Testis (tissue), 3 donors: ENCODE measurements around the gene TRIM13. TPM values are rescaled to one million over a fixed set of nuclear protein-coding genes. Genes with fewer than 3 reads are reported as not detected.
"Not testable (repeated sequence)": the region's sequence is repeated elsewhere in the genome, so short reads cannot be mapped to it uniquely, and the experiment has no call there.

Experiments
- DNase-seq: peaks from one replicate; pipeline ENCODE4 v3.0.0-alpha.2; 2019
- H3K27ac ChIP-seq, 2 donors: fragments of 200-600 bp; sonication (generic); one replicate each; pipeline ENCODE4 v1.5.1; 2019
- H3K27me3 ChIP-seq: fragments of 200-600 bp; sonication (generic); one replicate; pipeline ENCODE4 v1.5.1; 2019
- H3K36me3 ChIP-seq: fragments of 200-600 bp; sonication (generic); one replicate; pipeline ENCODE4 v1.5.1; 2017; ENCODE audit warnings: low read depth; ENCODE audit errors: missing control alignments
- H3K4me1 ChIP-seq: fragments of 200-600 bp; sonication (generic); one replicate; pipeline ENCODE4 v1.5.1; 2019
- H3K4me3 ChIP-seq, 2 donors: fragments of 200-600 bp; sonication (generic); one replicate each; pipeline ENCODE4 v1.5.1; 2017 to 2019
- H3K9me3 ChIP-seq: fragments of 200-600 bp; sonication (generic); one replicate; pipeline ENCODE4 v1.5.1; 2017
- POLR2A ChIP-seq: fragments of 450-650 bp; IDR thresholded peaks from one replicate; pipeline ENCODE4 v1.6.1; 2017; ENCODE audit warnings: antibody characterized with exemption, mild to moderate bottlenecking, moderate library complexity
- WGBS, 2 donors: methylation state at CpG; one replicate each; pipeline ENCODE4 v1.1.5; 2018; 5-methylcytosine and 5-hydroxymethylcytosine counted together
- intact Hi-C: fragments of 100-400 bp; cut with DNase I; formaldehyde crosslinking; loops from one replicate; pipeline ENCODE4 v1.15.1; 2023; ENCODE audit warnings: low total_unique reads
- polyA plus RNA-seq: library from polyadenylated mRNA; stranded (reverse); fragments of 350-450 nt; fragmentation: Illumina TruSeq; extraction: RNeasy Lipid Tissue Mini Kit (QIAGEN cat#74804); gene quantifications from one replicate; pipeline ENCODE4 v1.2.3, GENCODE V29; 2014; ENCODE audit warnings: low read depth, low replicate concordance; ENCODE audit not compliant: insufficient read depth
- total RNA-seq, 2 donors: library from RNA; depleted of rRNA; stranded (reverse); fragments of >200 nt; gene quantifications; one replicate each; pipeline ENCODE4 v1.2.3, GENCODE V29; 2016
- TF ChIP-seq, protein P1 (sequence below), 3 experiments: fragments of 450-650 bp in 2 of 3; fragments of 200-600 bp in 1 of 3; sonication (generic) in 1 of 3; IDR thresholded peaks; one replicate each; pipeline ENCODE4 v1.5.1; 2016 to 2019; ENCODE audit warnings: antibody characterized with exemption in 3 of 3, mild to moderate bottlenecking in 2 of 3, moderate library complexity in 1 of 3

The TRIM13 gene
- total and polyA plus RNA-seq, 3 donors from 2014 or later, result 43.1 to 163 (median 48.6) TPM

DNA sequence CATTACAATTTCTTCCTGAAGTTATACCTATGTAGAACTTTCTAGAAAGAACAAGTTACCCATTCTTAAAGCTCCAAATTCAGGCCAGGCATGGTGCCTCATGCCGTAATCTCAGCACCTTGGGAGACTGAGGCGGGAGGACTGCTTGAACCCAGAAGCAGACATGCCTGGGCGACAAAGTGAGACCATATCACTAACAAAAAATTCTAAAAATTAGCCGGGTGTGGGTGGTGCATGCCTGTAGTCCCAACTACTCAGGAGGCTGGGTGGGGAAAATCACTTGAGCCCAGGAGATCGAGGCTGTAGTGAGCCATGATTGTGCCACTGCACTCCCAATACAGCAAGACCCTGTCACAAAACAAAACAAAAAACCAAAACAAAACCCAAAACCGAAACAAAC is 41.4 kb downstream of the TRIM13 start:
- no peaks in the 10 kb centered on the region for H3K27me3 ChIP-seq
- H3K4me1 ChIP-seq, result no peaks in the 10 kb centered on the region
- no peak overlapping the region for H3K27ac ChIP-seq
- WGBS, 2 donors, result 91 to 97% methylated on average over 6 of the region's 6 CpGs
- DNase-seq, result no peak
- no peak for TF ChIP-seq POLR2A
- TF ChIP-seq, protein P1, sequence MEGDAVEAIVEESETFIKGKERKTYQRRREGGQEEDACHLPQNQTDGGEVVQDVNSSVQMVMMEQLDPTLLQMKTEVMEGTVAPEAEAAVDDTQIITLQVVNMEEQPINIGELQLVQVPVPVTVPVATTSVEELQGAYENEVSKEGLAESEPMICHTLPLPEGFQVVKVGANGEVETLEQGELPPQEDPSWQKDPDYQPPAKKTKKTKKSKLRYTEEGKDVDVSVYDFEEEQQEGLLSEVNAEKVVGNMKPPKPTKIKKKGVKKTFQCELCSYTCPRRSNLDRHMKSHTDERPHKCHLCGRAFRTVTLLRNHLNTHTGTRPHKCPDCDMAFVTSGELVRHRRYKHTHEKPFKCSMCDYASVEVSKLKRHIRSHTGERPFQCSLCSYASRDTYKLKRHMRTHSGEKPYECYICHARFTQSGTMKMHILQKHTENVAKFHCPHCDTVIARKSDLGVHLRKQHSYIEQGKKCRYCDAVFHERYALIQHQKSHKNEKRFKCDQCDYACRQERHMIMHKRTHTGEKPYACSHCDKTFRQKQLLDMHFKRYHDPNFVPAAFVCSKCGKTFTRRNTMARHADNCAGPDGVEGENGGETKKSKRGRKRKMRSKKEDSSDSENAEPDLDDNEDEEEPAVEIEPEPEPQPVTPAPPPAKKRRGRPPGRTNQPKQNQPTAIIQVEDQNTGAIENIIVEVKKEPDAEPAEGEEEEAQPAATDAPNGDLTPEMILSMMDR (IDR thresholded peaks at IDR 0.05), result no peak
- no peak overlapping the region for H3K4me3 ChIP-seq
- intact Hi-C loops, result no loop called here
- H3K9me3 ChIP-seq, result no peaks in the 10 kb centered on the region
- no peaks in the 10 kb centered on the region for H3K36me3 ChIP-seq

DNA sequence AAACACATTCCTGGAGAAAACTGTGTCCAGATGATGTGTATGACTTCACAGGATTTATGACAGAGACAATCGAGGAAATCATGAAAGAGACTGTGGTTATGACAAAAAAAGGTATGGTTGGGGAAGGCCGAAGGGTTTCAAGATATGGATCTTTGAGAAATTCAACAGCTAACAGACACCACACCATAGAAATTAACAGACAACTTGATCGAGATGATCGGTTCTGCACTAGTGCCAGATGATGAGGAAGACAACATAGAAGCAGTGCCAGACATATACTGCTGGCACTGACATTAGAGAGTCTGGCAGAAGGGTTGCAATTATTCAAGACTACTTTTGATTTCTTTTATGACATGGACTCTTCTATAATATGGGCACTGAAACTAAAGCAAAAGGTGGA is 55.6 kb downstream of the TRIM13 start:
- Histone ChIP-seq H3K9me3 (no peaks in the 10 kb centered on the region), H3K36me3 (no peaks in the 10 kb centered on the region), H3K4me3 (no peak overlapping the region), H3K4me1 (no peaks in the 10 kb centered on the region), H3K27me3 (no peaks in the 10 kb centered on the region), H3K27ac (no peak overlapping the region)
- TF ChIP-seq POLR2A, result no peak
- TF ChIP-seq, protein P1 (IDR thresholded peaks at IDR 0.05), result no peak
- 92 to 94% methylated on average over 4 of the region's 4 CpGs for WGBS, 2 donors
- no peak for DNase-seq
- intact Hi-C loops, result no loop called here

DNA sequence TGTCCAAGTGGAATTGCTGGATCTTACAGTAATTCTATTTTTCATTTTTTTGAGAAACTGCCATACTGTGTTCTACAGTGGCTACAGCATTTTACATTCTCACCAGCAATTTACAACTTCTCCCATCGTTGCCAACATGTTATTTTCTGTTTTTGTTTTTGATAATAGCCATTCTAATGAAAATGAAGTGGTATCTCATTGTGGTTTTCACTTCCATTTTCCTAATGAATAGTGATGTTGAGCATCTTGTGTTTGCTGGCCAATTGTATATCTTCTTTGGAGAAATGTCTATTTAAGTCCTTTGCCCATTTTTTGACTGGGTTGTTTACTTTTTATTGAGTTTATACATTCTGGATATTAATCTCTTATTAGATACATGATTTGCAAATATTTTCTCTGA is 57.0 kb downstream of the TRIM13 start:
- no peaks in the 10 kb centered on the region for H3K36me3 ChIP-seq

DNA sequence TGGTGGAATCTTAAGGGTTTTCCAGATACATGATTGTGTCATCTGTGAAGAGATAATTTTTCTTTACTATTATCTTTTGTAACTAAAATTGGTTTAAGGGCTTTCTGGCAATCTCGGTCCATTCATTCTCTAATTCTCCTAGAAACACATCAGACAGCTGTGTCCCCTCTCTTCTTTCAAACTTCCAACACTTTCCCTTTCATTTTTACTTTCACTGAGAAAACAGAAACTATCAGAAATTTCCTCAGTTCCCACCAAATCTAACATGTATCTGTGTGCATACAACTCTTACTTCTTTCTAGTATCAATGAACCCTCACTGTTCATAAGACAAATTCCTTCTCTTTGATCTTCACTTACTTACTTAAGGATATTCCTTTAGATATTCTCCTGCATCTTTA is 58.6 kb downstream of the TRIM13 start:
- H3K27me3 ChIP-seq, result no peaks in the 10 kb centered on the region
- 72 to 89% methylated on average over 1 of the region's 1 CpG for WGBS, 2 donors
- intact Hi-C loops, result no loop called here
- DNase-seq, result no peak
- TF ChIP-seq, protein P1 (IDR thresholded peaks at IDR 0.05), result no peak
- no peak for TF ChIP-seq POLR2A
- H3K4me1 ChIP-seq, result no peaks in the 10 kb centered on the region
- no peaks in the 10 kb centered on the region for H3K9me3 ChIP-seq
- no peak overlapping the region for H3K4me3 ChIP-seq
- H3K27ac ChIP-seq, result no peak overlapping the region
- no peaks in the 10 kb centered on the region for H3K36me3 ChIP-seq

More for the DNA sequence above, 57.0 kb downstream of the TRIM13 start:
- intact Hi-C loops, result no loop called here
- Histone ChIP-seq H3K27ac (no peak overlapping the region), H3K4me3 (no peak overlapping the region), H3K4me1 (no peaks in the 10 kb centered on the region), H3K9me3 (no peaks in the 10 kb centered on the region), H3K27me3 (no peaks in the 10 kb centered on the region)
- TF ChIP-seq, protein P1 (IDR thresholded peaks at IDR 0.05), result no peak
- TF ChIP-seq POLR2A, result no peak
- no peak for DNase-seq
- WGBS, 2 donors, result 87 to 88% methylated on average over 1 of the region's 1 CpG

DNA sequence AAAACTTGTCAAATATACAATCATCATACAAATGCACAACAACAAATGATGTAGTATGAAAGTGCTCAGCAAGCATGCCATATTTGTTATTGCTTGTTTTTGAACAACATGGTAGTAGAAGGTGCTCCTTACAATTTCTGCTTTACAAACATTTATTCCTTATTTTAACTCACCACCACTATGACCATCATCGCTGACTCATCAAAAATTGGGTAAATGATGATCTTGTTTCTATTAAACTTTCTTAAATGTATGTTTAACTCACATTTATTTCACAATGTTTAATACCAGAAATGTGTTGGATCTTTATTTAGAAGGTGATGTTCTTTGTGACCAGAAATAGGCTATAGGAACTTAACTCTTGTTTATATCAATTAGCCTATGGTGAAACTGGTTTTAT is 63.9 kb downstream of the TRIM13 start:
- intact Hi-C loops, result no loop called here
- TF ChIP-seq POLR2A, result no peak
- TF ChIP-seq, protein P1 (IDR thresholded peaks at IDR 0.05), result no peak
- no peaks in the 10 kb centered on the region for H3K36me3 ChIP-seq
- no peak overlapping the region for H3K4me3 ChIP-seq
- H3K27ac ChIP-seq, result no peak overlapping the region
- H3K9me3 ChIP-seq, result no peaks in the 10 kb centered on the region
- H3K27me3 ChIP-seq, result no peaks in the 10 kb centered on the region
- 95 to 97% methylated on average over 1 of the region's 1 CpG for WGBS, 2 donors
- DNase-seq, result no peak
- no peaks in the 10 kb centered on the region for H3K4me1 ChIP-seq

DNA sequence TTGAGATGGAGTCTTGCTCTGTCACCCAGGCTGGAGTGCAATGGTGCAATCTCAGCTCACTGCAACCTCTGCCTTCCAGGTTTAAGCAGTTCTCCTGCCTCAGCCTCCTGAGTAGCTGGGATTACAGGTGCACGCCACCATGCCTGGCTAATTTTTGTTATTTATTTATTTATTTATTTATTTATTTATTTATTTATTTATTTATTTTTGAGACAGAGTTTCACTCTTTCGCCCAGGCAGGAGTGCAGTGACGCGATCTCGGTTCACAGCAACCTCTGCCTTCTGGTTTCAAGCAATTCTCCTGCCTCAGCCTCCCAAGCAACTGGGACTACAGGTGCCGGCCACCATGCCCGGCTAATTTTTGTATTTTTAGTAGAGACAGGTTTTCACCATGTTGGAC is 65.5 kb downstream of the TRIM13 start:
- intact Hi-C loops, DNase-seq, H3K4me3 ChIP-seq, H3K9me3 ChIP-seq, H3K4me1 ChIP-seq, H3K27ac ChIP-seq, H3K27me3 ChIP-seq, H3K36me3 ChIP-seq: not testable (repeated sequence)
- WGBS, 2 donors, result 97% methylated on average over 7 of the region's 7 CpGs
